Liver (tissue), 3 donors: Measurements from ENCODE around the gene OR5P2.

Experiments
- RXRA ChIP-seq, 2 donors: IDR thresholded peaks; 2 replicates each; pipeline ENCODE4 v1.6.1; 2017 to 2018; ENCODE audit warnings: antibody characterized with exemption in 2 of 2, mild to moderate bottlenecking in 1 of 2
- TAF1 ChIP-seq: conservative IDR thresholded peaks from 2 replicates; pipeline ENCODE4 v1.6.1; 2016; ENCODE audit warnings: antibody characterized with exemption, mild to moderate bottlenecking
- TF ChIP-seq, protein P1 (sequence below): fragments of 150-350 bp; IDR thresholded peaks from 2 replicates; pipeline ENCODE4 v1.5.1; 2017; ENCODE audit warnings: improper control_type of control experiment, low read depth, low read length; ENCODE audit not compliant: missing input control
- TF ChIP-seq, protein P2 (sequence below): IDR thresholded peaks from 2 replicates; pipeline ENCODE4 v1.6.1; 2016; ENCODE audit warnings: antibody characterized with exemption
- TF ChIP-seq, protein P3 (sequence below): IDR thresholded peaks from 2 replicates; pipeline ENCODE4 v1.6.1; 2016; ENCODE audit warnings: antibody characterized with exemption
- TF ChIP-seq, protein P4 (sequence below): IDR thresholded peaks from 2 replicates; pipeline ENCODE4 v1.6.1; 2016; ENCODE audit warnings: antibody characterized with exemption, mild to moderate bottlenecking
- donor health status: healthy.
- donor health status: healthy.

DNA sequence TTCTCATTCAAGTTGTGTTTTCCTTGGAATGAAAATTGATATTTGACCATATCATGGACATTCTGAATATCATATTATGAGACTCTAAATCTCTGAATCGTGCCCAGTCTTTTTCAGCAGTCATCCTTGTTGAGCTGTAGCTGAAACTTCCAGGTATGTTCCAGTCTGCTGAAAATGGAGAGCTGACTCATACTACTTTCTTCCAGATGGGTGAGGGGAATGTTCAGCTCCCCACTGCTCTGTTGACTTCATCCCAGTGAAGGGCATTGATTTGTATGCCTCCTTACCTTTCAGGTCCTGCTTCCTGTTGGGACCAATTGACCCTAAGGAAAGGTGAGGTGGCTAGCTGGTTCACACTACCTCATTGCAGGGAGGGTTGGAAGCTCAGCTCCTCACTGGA, 3.5 kb downstream of the OR5P2 start:
- TF ChIP-seq, protein P1, sequence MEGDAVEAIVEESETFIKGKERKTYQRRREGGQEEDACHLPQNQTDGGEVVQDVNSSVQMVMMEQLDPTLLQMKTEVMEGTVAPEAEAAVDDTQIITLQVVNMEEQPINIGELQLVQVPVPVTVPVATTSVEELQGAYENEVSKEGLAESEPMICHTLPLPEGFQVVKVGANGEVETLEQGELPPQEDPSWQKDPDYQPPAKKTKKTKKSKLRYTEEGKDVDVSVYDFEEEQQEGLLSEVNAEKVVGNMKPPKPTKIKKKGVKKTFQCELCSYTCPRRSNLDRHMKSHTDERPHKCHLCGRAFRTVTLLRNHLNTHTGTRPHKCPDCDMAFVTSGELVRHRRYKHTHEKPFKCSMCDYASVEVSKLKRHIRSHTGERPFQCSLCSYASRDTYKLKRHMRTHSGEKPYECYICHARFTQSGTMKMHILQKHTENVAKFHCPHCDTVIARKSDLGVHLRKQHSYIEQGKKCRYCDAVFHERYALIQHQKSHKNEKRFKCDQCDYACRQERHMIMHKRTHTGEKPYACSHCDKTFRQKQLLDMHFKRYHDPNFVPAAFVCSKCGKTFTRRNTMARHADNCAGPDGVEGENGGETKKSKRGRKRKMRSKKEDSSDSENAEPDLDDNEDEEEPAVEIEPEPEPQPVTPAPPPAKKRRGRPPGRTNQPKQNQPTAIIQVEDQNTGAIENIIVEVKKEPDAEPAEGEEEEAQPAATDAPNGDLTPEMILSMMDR, result no peak
- no peak for TF ChIP-seq TAF1
- TF ChIP-seq, protein P2, sequence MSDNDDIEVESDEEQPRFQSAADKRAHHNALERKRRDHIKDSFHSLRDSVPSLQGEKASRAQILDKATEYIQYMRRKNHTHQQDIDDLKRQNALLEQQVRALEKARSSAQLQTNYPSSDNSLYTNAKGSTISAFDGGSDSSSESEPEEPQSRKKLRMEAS, result no peak
- TF ChIP-seq, protein P3, sequence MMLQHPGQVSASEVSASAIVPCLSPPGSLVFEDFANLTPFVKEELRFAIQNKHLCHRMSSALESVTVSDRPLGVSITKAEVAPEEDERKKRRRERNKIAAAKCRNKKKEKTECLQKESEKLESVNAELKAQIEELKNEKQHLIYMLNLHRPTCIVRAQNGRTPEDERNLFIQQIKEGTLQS, result no peak
- TF ChIP-seq, protein P4, sequence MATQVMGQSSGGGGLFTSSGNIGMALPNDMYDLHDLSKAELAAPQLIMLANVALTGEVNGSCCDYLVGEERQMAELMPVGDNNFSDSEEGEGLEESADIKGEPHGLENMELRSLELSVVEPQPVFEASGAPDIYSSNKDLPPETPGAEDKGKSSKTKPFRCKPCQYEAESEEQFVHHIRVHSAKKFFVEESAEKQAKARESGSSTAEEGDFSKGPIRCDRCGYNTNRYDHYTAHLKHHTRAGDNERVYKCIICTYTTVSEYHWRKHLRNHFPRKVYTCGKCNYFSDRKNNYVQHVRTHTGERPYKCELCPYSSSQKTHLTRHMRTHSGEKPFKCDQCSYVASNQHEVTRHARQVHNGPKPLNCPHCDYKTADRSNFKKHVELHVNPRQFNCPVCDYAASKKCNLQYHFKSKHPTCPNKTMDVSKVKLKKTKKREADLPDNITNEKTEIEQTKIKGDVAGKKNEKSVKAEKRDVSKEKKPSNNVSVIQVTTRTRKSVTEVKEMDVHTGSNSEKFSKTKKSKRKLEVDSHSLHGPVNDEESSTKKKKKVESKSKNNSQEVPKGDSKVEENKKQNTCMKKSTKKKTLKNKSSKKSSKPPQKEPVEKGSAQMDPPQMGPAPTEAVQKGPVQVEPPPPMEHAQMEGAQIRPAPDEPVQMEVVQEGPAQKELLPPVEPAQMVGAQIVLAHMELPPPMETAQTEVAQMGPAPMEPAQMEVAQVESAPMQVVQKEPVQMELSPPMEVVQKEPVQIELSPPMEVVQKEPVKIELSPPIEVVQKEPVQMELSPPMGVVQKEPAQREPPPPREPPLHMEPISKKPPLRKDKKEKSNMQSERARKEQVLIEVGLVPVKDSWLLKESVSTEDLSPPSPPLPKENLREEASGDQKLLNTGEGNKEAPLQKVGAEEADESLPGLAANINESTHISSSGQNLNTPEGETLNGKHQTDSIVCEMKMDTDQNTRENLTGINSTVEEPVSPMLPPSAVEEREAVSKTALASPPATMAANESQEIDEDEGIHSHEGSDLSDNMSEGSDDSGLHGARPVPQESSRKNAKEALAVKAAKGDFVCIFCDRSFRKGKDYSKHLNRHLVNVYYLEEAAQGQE, result no peak
- no peak for TF ChIP-seq RXRA (IDR thresholded peaks at IDR 0.05)
